T-helper 1 cell treated with Interleukin-12 subunit alpha and Interleukin-12 subunit beta and Interleukin-4 antibody, amounts not matched to agents 30 μg/mL and 1 μg/mL, for 36 hours (primary cell): ENCODE measurements around the gene EYS.
"Not testable (repeated sequence)": the region's sequence is repeated elsewhere in the genome, so short reads cannot be mapped to it uniquely, and the experiment has no call there.

Experiments
- H3K27ac Mint-ChIP-seq: one replicate; pipeline ENCODE4 v1.8.0; 2021; ENCODE audit warnings: mild to moderate bottlenecking, mixed read lengths
- H3K27me3 Mint-ChIP-seq: one replicate; pipeline ENCODE4 v1.8.0; 2021; ENCODE audit warnings: low read depth, mixed read lengths
- H3K36me3 Mint-ChIP-seq: one replicate; pipeline ENCODE4 v1.8.0; 2021; ENCODE audit warnings: low read depth, mixed read lengths
- H3K4me1 Mint-ChIP-seq: one replicate; pipeline ENCODE4 v1.8.0; 2021; ENCODE audit warnings: low read depth, mixed read lengths
- H3K4me3 Mint-ChIP-seq: one replicate; pipeline ENCODE4 v1.8.0; 2021; ENCODE audit warnings: mild to moderate bottlenecking, moderate library complexity, mixed read lengths
- H3K9me3 Mint-ChIP-seq: one replicate; pipeline ENCODE4 v1.8.0; 2021; ENCODE audit warnings: mixed read lengths

The EYS gene

DNA sequence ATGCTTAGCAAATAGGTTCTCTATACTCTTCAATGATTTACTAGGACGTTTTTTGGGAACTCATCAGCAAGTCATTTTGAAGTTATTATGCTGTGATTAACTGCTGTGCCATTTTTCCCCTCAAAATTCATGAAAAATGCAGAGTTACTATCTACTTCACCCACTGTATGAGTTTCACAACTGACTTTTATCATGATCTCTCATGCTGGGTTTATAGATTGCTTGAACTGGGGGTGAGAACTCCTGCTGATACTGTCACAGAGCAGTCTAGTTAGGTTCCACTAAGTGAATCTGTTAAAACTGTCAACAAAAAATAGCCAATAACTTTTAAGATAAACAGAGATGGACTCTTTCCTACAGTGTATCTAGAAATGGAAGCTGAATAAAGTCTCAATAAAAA is 136.7 kb downstream of the EYS start:
- H3K27me3 Mint-ChIP-seq: no peaks in the 10 kb centered on the region
- peaks cover 4% of the 10 kb centered on the region for H3K9me3 Mint-ChIP-seq
- H3K4me3 Mint-ChIP-seq: no peak overlapping the region
- H3K4me1 Mint-ChIP-seq: no peaks in the 10 kb centered on the region
- H3K36me3 Mint-ChIP-seq: no peaks in the 10 kb centered on the region
- H3K27ac Mint-ChIP-seq: no peak overlapping the region

- H3K4me1 Mint-ChIP-seq: no peaks in the 10 kb centered on the region
- no peak overlapping the region for H3K4me3 Mint-ChIP-seq
- no peak overlapping the region for H3K27ac Mint-ChIP-seq
- H3K36me3 Mint-ChIP-seq: no peaks in the 10 kb centered on the region
- no peaks in the 10 kb centered on the region for H3K27me3 Mint-ChIP-seq
- peaks cover 4% of the 10 kb centered on the region for H3K9me3 Mint-ChIP-seq
Measured at GRCh38 chr6:65569505-65569904, 137.5 kb downstream of the EYS start.

DNA sequence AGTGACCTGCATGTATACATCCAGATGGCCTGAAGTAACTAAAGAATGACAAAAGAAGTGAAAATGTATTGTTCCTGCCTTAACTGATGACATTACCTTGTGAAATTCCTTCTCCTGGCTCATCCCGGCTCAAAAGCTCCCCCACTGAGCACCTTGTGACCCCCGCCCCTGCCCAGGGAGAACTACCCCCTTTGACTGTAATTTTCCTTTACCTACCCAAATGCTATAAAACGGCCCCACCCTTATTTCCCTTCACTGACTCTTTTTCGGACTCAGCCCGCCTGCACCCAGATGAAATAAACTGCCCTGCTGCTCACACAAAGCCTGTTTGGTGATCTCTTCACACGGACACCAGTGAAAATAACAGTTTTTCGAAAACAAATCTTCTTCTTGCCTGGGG is 138.0 kb downstream of the EYS start:
- H3K27ac Mint-ChIP-seq, H3K4me3 Mint-ChIP-seq, H3K27me3 Mint-ChIP-seq, H3K4me1 Mint-ChIP-seq, H3K36me3 Mint-ChIP-seq, H3K9me3 Mint-ChIP-seq: not testable (repeated sequence)

- Mint-ChIP-seq H3K27ac (no peak overlapping the region), H3K27me3 (no peaks in the 10 kb centered on the region), H3K4me3 (no peak overlapping the region), H3K4me1 (no peaks in the 10 kb centered on the region), H3K9me3 (peaks cover 10% of the 10 kb centered on the region), H3K36me3 (no peaks in the 10 kb centered on the region)
Measured at GRCh38 chr6:65566117-65566516, 140.9 kb downstream of the EYS start.

DNA sequence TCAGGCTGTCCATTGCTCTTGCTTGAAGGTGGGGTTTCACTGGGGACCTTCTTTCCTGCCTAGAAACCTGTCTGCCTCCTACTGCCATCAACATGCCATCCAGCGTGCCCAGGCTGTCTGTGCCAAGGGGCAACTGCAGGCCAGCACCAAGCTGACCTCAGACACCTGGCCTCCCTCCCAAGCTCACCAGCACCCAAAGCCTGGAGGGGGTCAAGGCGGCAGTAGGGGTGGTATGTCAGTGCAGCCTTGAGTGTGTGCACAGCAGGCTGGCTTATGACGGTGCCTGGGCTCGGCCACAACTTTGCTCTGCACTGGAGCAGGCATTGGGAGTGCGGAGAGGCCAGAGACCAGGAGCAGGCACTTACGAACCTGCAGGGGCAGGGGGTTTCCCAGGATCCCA is 149.0 kb downstream of the EYS start:
- Mint-ChIP-seq H3K36me3 (no peaks in the 10 kb centered on the region), H3K27me3 (no peaks in the 10 kb centered on the region), H3K4me3 (no peak overlapping the region), H3K9me3 (no peaks in the 10 kb centered on the region), H3K4me1 (no peaks in the 10 kb centered on the region), H3K27ac (no peak overlapping the region)

DNA sequence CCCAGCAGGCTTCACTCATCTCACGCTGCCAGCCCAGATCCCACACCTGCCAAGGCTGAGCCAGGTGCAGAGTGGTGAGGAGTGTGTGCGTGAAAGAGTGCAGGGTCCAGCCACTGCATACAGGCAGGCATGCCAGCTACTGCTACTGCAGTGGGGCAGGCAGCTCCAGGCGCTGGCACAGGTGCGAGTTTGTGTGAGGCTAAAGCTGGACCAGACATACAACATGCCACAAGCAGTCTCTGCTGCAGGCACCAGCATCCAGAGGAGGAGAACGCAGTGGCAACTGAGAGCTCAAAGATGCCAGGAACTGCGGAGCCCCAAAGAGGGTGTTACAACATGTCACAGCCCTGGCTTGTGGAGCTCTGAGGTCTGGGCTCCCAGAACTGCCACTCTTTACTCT is 149.8 kb downstream of the EYS start:
- Mint-ChIP-seq H3K4me3 (no peak overlapping the region), H3K27me3 (no peaks in the 10 kb centered on the region), H3K9me3 (no peaks in the 10 kb centered on the region), H3K4me1 (no peaks in the 10 kb centered on the region), H3K36me3 (no peaks in the 10 kb centered on the region), H3K27ac (no peak overlapping the region)

DNA sequence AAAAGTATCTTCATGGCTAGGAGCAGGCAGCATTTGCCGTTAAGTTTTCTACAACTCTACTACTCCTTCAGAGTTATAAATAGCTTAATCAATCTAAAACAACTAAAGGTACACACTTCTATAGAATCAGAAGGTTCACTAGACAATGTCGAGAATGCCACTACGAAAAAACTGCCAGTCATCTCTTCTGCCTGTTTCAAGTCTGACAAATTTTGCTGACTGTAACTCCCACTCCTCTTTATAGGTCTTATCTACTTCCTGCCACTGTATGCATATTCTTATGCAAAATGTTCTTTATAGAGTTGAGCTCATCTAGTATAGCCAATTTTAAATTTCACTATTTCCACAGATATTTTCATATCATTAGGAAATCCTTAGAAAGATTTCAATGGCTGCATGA is 160.1 kb downstream of the EYS start:
- Mint-ChIP-seq H3K4me1 (no peaks in the 10 kb centered on the region), H3K27ac (no peak overlapping the region), H3K36me3 (no peaks in the 10 kb centered on the region), H3K27me3 (no peaks in the 10 kb centered on the region), H3K9me3 (peaks cover 3% of the 10 kb centered on the region), H3K4me3 (no peak overlapping the region)

GRCh38 chr6:65545920-65546319 is 161.1 kb downstream of the EYS start:
- H3K4me3 Mint-ChIP-seq: no peak overlapping the region
- no peaks in the 10 kb centered on the region for H3K36me3 Mint-ChIP-seq
- H3K9me3 Mint-ChIP-seq: peaks cover 3% of the 10 kb centered on the region
- no peaks in the 10 kb centered on the region for H3K4me1 Mint-ChIP-seq
- no peak overlapping the region for H3K27ac Mint-ChIP-seq
- no peaks in the 10 kb centered on the region for H3K27me3 Mint-ChIP-seq

DNA sequence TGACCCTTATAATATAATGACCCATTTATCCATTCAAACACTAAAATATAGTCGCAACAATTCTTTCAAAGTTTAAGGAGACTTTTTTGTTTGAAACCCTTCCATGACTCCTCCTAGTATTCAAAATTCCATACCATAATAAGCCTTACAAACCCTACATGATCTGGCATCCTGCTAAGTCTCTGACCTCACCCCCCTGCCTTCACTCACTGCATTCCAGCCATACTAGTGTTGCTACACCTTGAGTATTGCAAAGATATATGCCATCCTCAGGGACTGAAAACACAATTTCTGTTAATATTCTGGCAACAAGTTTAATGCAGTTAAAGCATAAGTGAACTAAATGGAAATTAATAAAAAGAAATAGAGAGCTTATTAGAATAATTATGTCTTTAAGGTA is 168.4 kb downstream of the EYS start:
- no peak overlapping the region for H3K27ac Mint-ChIP-seq
- no peak overlapping the region for H3K4me3 Mint-ChIP-seq
- H3K27me3 Mint-ChIP-seq: no peaks in the 10 kb centered on the region
- no peaks in the 10 kb centered on the region for H3K4me1 Mint-ChIP-seq
- peaks cover 10% of the 10 kb centered on the region for H3K9me3 Mint-ChIP-seq
- H3K36me3 Mint-ChIP-seq: no peaks in the 10 kb centered on the region

- Mint-ChIP-seq H3K4me1 (no peaks in the 10 kb centered on the region), H3K36me3 (no peaks in the 10 kb centered on the region), H3K4me3 (no peak overlapping the region), H3K9me3 (peaks cover 10% of the 10 kb centered on the region), H3K27ac (no peak overlapping the region), H3K27me3 (no peaks in the 10 kb centered on the region)
Measured at GRCh38 chr6:65537600-65537999, 169.4 kb downstream of the EYS start.

DNA sequence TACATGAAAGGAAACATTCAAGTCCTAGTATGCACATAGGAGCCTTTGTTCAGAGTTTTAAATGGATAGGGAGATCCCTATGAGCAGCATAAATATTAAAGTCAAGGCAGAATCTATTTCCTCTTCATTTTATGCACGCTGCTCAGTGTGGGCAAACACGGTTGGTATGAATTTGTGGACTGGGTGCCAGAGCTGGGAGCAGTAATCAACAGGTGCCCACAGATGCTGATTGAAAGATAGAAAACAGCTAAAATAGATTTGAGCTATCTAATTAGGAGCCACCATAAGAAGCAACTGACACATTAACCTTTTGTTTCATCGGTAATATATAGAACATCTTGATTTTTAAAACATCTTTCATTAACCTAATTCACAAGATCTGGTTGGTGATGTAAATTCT is 175.5 kb downstream of the EYS start:
- Mint-ChIP-seq H3K27me3 (no peaks in the 10 kb centered on the region), H3K4me1 (no peaks in the 10 kb centered on the region), H3K9me3 (peaks cover 6% of the 10 kb centered on the region), H3K4me3 (no peak overlapping the region), H3K27ac (no peak overlapping the region), H3K36me3 (no peaks in the 10 kb centered on the region)

GRCh38 chr6:65524232-65524631 is 182.8 kb downstream of the EYS start:
- no peak overlapping the region for H3K4me3 Mint-ChIP-seq
- peaks cover 22% of the 10 kb centered on the region for H3K9me3 Mint-ChIP-seq
- H3K27ac Mint-ChIP-seq: no peak overlapping the region
- no peaks in the 10 kb centered on the region for H3K4me1 Mint-ChIP-seq
- no peaks in the 10 kb centered on the region for H3K27me3 Mint-ChIP-seq
- no peaks in the 10 kb centered on the region for H3K36me3 Mint-ChIP-seq

DNA sequence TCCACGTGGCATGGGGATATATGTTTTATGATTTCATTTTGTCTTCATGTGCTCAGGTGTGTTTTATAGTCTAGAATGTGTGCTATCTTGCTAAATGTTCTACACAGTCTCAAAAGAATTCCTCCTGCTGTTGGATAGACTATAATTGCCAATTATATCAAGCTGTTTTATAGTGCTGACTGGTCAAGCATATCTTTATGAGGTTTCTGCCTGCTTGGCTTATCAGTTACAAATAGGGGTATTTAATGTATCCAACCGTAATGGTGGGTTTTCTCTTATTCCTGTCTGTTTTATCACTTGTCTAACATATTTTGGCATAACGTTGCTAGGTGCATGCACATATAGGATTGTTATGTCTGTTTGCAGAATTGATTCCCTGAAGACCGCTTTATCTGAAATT is 201.3 kb downstream of the EYS start:
- no peak overlapping the region for H3K27ac Mint-ChIP-seq
- no peaks in the 10 kb centered on the region for H3K27me3 Mint-ChIP-seq
- peaks cover 16% of the 10 kb centered on the region for H3K9me3 Mint-ChIP-seq
- H3K4me3 Mint-ChIP-seq: no peak overlapping the region
- no peaks in the 10 kb centered on the region for H3K36me3 Mint-ChIP-seq
- no peaks in the 10 kb centered on the region for H3K4me1 Mint-ChIP-seq

DNA sequence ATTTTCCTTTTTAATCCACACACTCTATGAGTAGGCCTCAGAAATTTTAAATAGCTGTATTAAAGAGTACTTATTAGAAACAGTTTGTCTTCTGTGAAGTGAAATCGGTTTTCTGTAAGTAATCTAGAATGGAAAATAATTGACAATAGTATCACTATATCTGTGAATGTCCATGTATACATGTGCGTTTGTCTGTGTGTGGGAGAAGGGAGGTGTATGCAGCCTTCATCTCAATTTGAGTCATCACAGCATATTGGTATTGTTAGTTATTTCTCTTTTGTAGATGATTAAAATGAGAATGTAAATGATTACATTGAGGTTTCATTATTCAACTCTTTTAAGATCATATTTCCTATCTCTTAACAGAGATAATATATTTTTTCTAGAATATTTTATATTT is 206.0 kb downstream of the EYS start:
- Mint-ChIP-seq H3K9me3 (peaks cover 8% of the 10 kb centered on the region), H3K27me3 (no peaks in the 10 kb centered on the region), H3K4me3 (no peak overlapping the region), H3K36me3 (no peaks in the 10 kb centered on the region), H3K27ac (no peak overlapping the region), H3K4me1 (no peaks in the 10 kb centered on the region)

DNA sequence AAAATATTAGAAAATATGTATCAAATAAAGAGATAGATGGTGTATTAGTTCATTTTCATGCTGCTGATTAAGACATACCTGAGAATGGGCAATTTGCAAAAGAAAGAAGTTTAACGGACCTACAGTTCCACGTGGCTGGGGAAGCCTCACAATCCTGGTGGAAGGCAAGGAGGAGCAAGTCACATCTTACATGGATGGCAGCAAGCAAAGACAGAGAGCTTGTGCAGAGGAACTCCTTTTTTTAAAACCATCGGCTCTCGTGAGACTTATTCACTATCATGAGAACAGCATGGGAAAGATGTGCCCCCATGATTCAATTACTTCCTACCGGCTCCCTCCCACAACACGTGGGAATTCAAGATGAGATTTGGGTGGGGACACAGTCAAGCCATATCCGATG is 223.4 kb downstream of the EYS start:
- H3K36me3 Mint-ChIP-seq, H3K27ac Mint-ChIP-seq, H3K27me3 Mint-ChIP-seq, H3K4me1 Mint-ChIP-seq, H3K4me3 Mint-ChIP-seq: not testable (repeated sequence)
- peaks cover 19% of the 10 kb centered on the region for H3K9me3 Mint-ChIP-seq

- no peaks in the 10 kb centered on the region for H3K4me1 Mint-ChIP-seq
Measured at GRCh38 chr6:65469650-65470049, 237.4 kb downstream of the EYS start.

More at GRCh38 chr6:65469650-65470049, 237.4 kb downstream of the EYS start:
- Mint-ChIP-seq H3K27ac (no peak overlapping the region), H3K9me3 (peaks cover 3% of the 10 kb centered on the region), H3K27me3 (no peaks in the 10 kb centered on the region), H3K4me3 (no peak overlapping the region), H3K36me3 (no peaks in the 10 kb centered on the region)
